ENCODE data around the gene SEZ6L. TPM values are rescaled to one million over a fixed set of nuclear protein-coding genes. Genes with fewer than 3 reads are reported as not detected.

The SEZ6L gene
- polyA plus RNA-seq, 6 donors from 2014 or later = 0.04 to 0.23 TPM; not detected in 4

DNA sequence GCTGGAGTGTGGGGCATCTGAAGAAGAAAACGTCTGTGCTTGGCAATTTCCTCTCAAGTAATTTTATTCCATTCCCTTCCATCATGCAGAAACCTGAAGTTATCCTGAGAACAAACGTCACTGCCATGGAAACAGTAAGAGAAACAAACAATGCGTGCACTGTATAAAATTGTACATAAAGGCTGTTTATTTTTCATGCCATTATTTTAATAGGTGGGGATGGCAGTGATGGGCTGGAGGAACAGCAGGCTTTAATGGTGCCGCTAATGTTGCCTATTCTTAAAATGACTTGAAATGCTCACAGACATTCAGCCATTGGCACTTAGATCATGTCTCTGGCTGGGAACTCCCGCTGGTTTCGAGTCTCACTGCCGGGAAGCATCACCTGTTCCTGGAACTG lies 7.5 kb upstream of the SEZ6L start:
- ATAC-seq (ENCODE audit: low read depth in 2 of 2) (no peak), DNase-seq (no peak)
- Mint-ChIP-seq H3K4me3 (no peak overlapping the region), H3K27me3 (peaks cover 54 to 70% (median 66%) of the 10 kb centered on the region in 3 donors), H3K27ac (no peak overlapping the region), H3K36me3 (peaks cover 0 to 7% of the 10 kb centered on the region in 2 donors), H3K9me3 (peaks cover 0 to 8% (median 2%) of the 10 kb centered on the region in 7 donors), H3K4me1 (no peaks in the 10 kb centered on the region)

- H3K9me3 Mint-ChIP-seq = peaks cover 0 to 11% (median 2%) of the 10 kb centered on the region in 7 donors
- H3K27me3 Mint-ChIP-seq = peaks cover 58 to 78% (median 78%) of the 10 kb centered on the region in 3 donors
- no peak for DNase-seq
These were observed 6.3 kb upstream of the SEZ6L start for GRCh38 chr22:26162926-26163325.

DNA sequence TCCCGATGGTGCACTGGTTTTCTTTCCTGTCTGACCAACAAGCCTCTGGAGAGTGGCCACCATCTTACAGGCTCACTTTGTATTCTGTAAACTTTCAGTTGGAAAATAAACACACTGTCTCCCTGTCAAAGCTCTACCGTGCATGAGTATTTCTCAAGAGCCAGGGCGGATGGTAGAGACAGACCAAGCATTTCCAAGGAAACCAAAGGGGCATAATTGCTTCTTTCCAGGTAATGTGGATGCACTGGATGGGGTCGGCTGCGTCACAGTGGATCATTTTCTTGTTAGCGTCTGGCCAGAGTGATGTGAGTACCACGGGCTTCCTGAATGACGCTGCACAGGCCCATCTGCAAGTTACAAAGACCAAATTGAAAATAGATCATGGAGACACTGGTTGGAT lies 5.1 kb upstream of the SEZ6L start:
- H3K36me3 Mint-ChIP-seq = no peaks in the 10 kb centered on the region
- peaks cover 0 to 9% (median 2%) of the 10 kb centered on the region in 7 donors for H3K9me3 Mint-ChIP-seq
- H3K27me3 Mint-ChIP-seq = peaks cover 62 to 84% (median 81%) of the 10 kb centered on the region in 3 donors
- no peak overlapping the region for H3K27ac Mint-ChIP-seq
- ATAC-seq (ENCODE audit: low read depth in 2 of 2) (no peak), DNase-seq (no peak)
- H3K4me3 Mint-ChIP-seq = no peak overlapping the region
- peaks cover 8 to 12% (median 10%) of the 10 kb centered on the region in 3 donors for H3K4me1 Mint-ChIP-seq

More at GRCh38 chr22:26162926-26163325, 6.3 kb upstream of the SEZ6L start:
- Mint-ChIP-seq H3K36me3 (peaks cover 0 to 4% of the 10 kb centered on the region in 2 donors), H3K4me1 (peaks cover 0 to under 1% (median 0%) of the 10 kb centered on the region in 3 donors), H3K4me3 (no peak overlapping the region), H3K27ac (no peak overlapping the region)
- ATAC-seq (ENCODE audit: low read depth in 2 of 2) = no peak

GRCh38 chr22:26168330-26168851 lies 871 bp upstream of the SEZ6L start:
- Mint-ChIP-seq H3K27ac (no peak overlapping the region), H3K9me3 (peaks cover 0 to 9% (median 2%) of the 10 kb centered on the region in 7 donors), H3K36me3 (no peaks in the 10 kb centered on the region), H3K27me3 (peaks cover 64 to 84% (median 82%) of the 10 kb centered on the region in 3 donors), H3K4me1 (peaks cover 13 to 22% (median 21%) of the 10 kb centered on the region in 3 donors), H3K4me3 (peak overlapping the region; percentile 72 to 88 (median 82))
- no peak for ATAC-seq (ENCODE audit: low read depth in 2 of 2)
- DNase-seq = no peak

GRCh38 chr22:26168939-26169314 lies 335 bp upstream of the SEZ6L start:
- H3K4me3 Mint-ChIP-seq = peak overlapping the region; percentile 72 to 88 (median 82)
- DNase-seq = no peak
- no peak for ATAC-seq (ENCODE audit: low read depth in 2 of 2)
- H3K36me3 Mint-ChIP-seq = no peaks in the 10 kb centered on the region
- H3K9me3 Mint-ChIP-seq = peaks cover 0 to 9% (median 2%) of the 10 kb centered on the region in 7 donors
- peaks cover 13 to 22% (median 21%) of the 10 kb centered on the region in 3 donors for H3K4me1 Mint-ChIP-seq
- peaks cover 64 to 88% (median 87%) of the 10 kb centered on the region in 3 donors for H3K27me3 Mint-ChIP-seq
- peak overlapping the region in 1 of 6 donors; percentile 88 for H3K27ac Mint-ChIP-seq

- ATAC-seq (ENCODE audit: low read depth in 2 of 2) (no peak), DNase-seq (no peak)
- peaks cover 64 to 87% (median 87%) of the 10 kb centered on the region in 3 donors for H3K27me3 Mint-ChIP-seq
- peaks cover 0 to 9% (median 2%) of the 10 kb centered on the region in 7 donors for H3K9me3 Mint-ChIP-seq
- H3K27ac Mint-ChIP-seq = peak overlapping the region in 1 of 6 donors; percentile 24
- H3K4me1 Mint-ChIP-seq = peaks cover 13 to 22% (median 21%) of the 10 kb centered on the region in 3 donors
- H3K4me3 Mint-ChIP-seq = peak overlapping the region; percentile 15 to 79 (median 71)
- no peaks in the 10 kb centered on the region for H3K36me3 Mint-ChIP-seq
These were observed 840 bp downstream of the SEZ6L start for GRCh38 chr22:26170112-26170492.

GRCh38 chr22:26170795-26171580 lies 1.7 kb downstream of the SEZ6L start:
- ATAC-seq (ENCODE audit: low read depth in 2 of 2) (no peak), DNase-seq (no peak)
- H3K27ac Mint-ChIP-seq = no peak overlapping the region
- no peaks in the 10 kb centered on the region for H3K36me3 Mint-ChIP-seq
- H3K9me3 Mint-ChIP-seq = peaks cover 0 to 9% (median 2%) of the 10 kb centered on the region in 7 donors
- H3K4me3 Mint-ChIP-seq = peak overlapping the region in 6 of 8 donors; percentile 22 to 73 (median 56)
- peaks cover 13 to 22% (median 21%) of the 10 kb centered on the region in 3 donors for H3K4me1 Mint-ChIP-seq
- peaks cover 55 to 81% (median 78%) of the 10 kb centered on the region in 3 donors for H3K27me3 Mint-ChIP-seq

GRCh38 chr22:26172389-26172990 lies 3.2 kb downstream of the SEZ6L start:
- ATAC-seq (ENCODE audit: low read depth in 2 of 2) = peak in 1 of 2 donors; percentile 25

DNA sequence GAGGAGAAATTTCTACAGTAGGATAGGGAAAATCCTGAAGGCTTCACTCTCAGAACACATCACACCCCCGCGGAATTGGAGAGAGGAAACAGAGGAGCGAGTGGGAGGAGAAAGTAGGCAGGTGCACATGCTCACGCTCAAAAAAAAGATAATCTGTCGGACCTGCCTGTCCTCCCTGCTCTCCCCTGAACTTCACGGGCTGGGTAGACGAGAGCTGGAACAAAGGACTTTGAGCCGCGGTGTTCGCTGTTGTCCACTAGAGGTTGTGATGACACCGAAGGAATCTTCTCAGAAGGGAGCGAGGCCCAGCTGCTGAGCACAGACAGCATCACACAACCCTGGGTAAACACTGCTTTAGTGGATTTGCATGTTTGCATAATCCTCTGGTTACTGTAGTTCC lies 5.0 kb downstream of the SEZ6L start:
- Mint-ChIP-seq H3K4me1 (peaks cover 5 to 12% (median 9%) of the 10 kb centered on the region in 3 donors), H3K36me3 (no peaks in the 10 kb centered on the region), H3K27ac (no peak overlapping the region), H3K27me3 (peaks cover 51 to 71% (median 67%) of the 10 kb centered on the region in 3 donors), H3K9me3 (peaks cover 0 to 2% (median 0%) of the 10 kb centered on the region in 7 donors), H3K4me3 (no peak overlapping the region)
- no peak for DNase-seq
- ATAC-seq (ENCODE audit: low read depth in 2 of 2) = no peak

More at GRCh38 chr22:26172389-26172990, 3.2 kb downstream of the SEZ6L start:
- Mint-ChIP-seq H3K9me3 (peaks cover 0 to 4% (median 2%) of the 10 kb centered on the region in 7 donors), H3K4me1 (peaks cover 13 to 22% (median 21%) of the 10 kb centered on the region in 3 donors), H3K4me3 (peak overlapping the region in 1 of 8 donors; percentile 8), H3K27me3 (peaks cover 53 to 76% (median 71%) of the 10 kb centered on the region in 3 donors), H3K36me3 (no peaks in the 10 kb centered on the region), H3K27ac (no peak overlapping the region)
- no peak for DNase-seq

- peaks cover 1 to 18% (median 11%) of the 10 kb centered on the region in 7 donors for H3K9me3 Mint-ChIP-seq
- no peak for ATAC-seq (ENCODE audit: low read depth in 2 of 2)
- peaks cover 22 to 51% (median 50%) of the 10 kb centered on the region in 3 donors for H3K27me3 Mint-ChIP-seq
These were observed 13.5 kb downstream of the SEZ6L start for GRCh38 chr22:26182723-26183122.

GRCh38 chr22:26185190-26185589 lies 15.9 kb downstream of the SEZ6L start:
- H3K4me3 Mint-ChIP-seq = no peak overlapping the region
- H3K4me1 Mint-ChIP-seq = no peaks in the 10 kb centered on the region
- peaks cover 1 to 23% (median 13%) of the 10 kb centered on the region in 7 donors for H3K9me3 Mint-ChIP-seq
- H3K36me3 Mint-ChIP-seq = peaks cover 0 to 10% of the 10 kb centered on the region in 2 donors
- DNase-seq (no peak), ATAC-seq (ENCODE audit: low read depth in 2 of 2) (no peak)
- peaks cover 14 to 40% (median 30%) of the 10 kb centered on the region in 3 donors for H3K27me3 Mint-ChIP-seq
- H3K27ac Mint-ChIP-seq = no peak overlapping the region

More at GRCh38 chr22:26182723-26183122, 13.5 kb downstream of the SEZ6L start:
- Mint-ChIP-seq H3K36me3 (peaks cover 0 to 10% of the 10 kb centered on the region in 2 donors), H3K4me3 (no peak overlapping the region), H3K27ac (no peak overlapping the region), H3K4me1 (no peaks in the 10 kb centered on the region)
- DNase-seq = no peak

GRCh38 chr22:26188341-26188740 lies 19.1 kb downstream of the SEZ6L start:
- H3K36me3 Mint-ChIP-seq = peaks cover 0 to 10% of the 10 kb centered on the region in 2 donors
- H3K27me3 Mint-ChIP-seq = peaks cover 16 to 33% (median 25%) of the 10 kb centered on the region in 3 donors
- no peak overlapping the region for H3K27ac Mint-ChIP-seq
- H3K9me3 Mint-ChIP-seq = peaks cover 4 to 27% (median 15%) of the 10 kb centered on the region in 7 donors
- DNase-seq (no peak), ATAC-seq (ENCODE audit: low read depth in 2 of 2) (no peak)
- H3K4me1 Mint-ChIP-seq = no peaks in the 10 kb centered on the region
- H3K4me3 Mint-ChIP-seq = no peak overlapping the region

DNA sequence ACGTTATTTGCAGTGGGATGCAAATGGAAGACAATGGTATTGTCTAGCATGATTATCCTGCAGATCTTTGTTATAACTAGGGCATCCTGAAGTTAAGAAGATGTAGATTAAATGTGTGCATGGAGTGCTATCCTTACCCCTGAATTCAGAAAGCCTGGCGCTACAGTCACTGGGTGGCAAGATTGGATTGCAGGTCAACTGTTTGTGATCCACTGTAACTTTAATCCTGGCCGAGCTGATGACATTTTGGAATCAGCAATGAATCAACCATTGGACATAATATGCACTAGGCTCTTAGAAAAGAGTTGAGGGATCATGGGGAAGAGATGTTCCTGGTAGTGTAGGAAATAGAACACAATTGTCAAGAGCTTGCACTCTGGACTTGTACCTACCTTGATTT lies 25.1 kb downstream of the SEZ6L start:
- H3K27ac Mint-ChIP-seq = no peak overlapping the region
- H3K4me1 Mint-ChIP-seq = no peaks in the 10 kb centered on the region
- H3K36me3 Mint-ChIP-seq = no peaks in the 10 kb centered on the region
- peaks cover 24 to 48% (median 37%) of the 10 kb centered on the region in 3 donors for H3K27me3 Mint-ChIP-seq
- H3K9me3 Mint-ChIP-seq = peaks cover 0 to 8% (median 4%) of the 10 kb centered on the region in 7 donors
- ATAC-seq (ENCODE audit: low read depth in 2 of 2) (no peak), DNase-seq (no peak)
- no peak overlapping the region for H3K4me3 Mint-ChIP-seq

Measured in naive B cell (primary cell).